Measurements from ENCODE around the gene STRN.
A peak's percentile ranks its signal among the peaks of the same experiment; 100 is the strongest.
"Not testable (repeated sequence)": the region's sequence is repeated elsewhere in the genome, so short reads cannot be mapped to it uniquely, and the experiment has no call there.

Gene STRN

DNA sequence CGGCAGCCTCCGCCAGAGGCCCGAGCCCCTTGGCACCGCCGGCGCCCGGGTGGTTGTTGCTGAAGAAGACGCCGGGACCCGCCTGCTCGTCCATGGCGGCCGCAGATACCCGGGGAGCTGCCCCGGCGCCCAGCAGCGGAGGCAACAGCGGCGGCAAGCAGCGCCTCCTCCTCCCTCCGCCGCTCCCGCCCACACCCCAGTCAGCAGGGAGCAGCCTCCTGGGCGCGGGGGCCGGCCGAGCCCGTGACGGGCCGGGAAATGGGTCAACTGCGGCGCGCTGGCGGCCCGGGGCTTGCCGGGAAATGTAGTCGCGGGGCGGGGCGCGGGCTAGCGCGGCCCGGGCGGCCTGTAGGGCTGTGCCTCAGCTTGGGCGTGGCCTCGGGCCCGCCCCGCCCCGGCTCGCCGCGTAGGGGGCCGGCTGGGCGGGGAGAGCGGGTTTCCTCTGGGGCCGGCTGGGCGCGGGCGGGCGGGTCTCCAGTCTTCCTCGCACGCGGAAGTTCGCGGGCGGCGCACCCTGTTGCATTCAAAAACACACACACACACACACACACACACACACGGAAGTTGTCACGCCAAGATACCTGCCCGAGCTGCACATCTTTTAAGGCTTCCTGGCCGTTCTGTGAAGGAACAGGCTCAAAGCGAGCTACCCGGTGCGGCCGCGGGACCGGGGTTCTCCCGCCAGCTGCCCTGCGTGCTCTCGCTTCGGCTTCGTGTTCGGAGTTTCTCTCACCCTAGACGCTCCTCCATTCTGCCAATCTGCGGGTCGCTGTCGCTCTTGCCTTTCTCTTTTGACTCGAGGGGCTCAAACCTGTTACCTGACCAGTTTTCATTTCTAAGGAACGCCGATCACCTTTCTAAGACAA, at the start of gene STRN:
TSS of gene STRN (minus strand) at position 167 of the 866 bp plus-strand sequence. CDS start at position 94, 73 bp downstream.
- DNase-seq (ENCODE audit: low read depth in 2 of 2), result peak; percentile 92 to 95

DNA sequence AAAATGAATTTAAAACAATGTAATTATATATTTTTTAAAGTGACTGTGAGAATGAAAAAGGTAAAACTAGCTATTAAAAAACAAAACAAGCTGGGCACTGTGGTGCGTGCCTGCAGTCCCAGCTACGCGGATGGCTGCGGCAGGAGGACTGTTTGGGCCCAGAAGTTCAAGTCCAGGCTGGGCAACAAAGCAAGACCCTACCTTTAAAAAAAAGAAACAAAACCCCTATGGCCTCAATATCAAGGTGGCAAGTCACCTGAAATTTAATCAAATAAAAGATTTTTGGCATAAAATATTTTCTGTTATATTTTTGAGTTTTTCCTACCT, 46.9 kb upstream of the STRN start:
- no peak for DNase-seq (ENCODE audit: low read depth in 2 of 2)

DNA sequence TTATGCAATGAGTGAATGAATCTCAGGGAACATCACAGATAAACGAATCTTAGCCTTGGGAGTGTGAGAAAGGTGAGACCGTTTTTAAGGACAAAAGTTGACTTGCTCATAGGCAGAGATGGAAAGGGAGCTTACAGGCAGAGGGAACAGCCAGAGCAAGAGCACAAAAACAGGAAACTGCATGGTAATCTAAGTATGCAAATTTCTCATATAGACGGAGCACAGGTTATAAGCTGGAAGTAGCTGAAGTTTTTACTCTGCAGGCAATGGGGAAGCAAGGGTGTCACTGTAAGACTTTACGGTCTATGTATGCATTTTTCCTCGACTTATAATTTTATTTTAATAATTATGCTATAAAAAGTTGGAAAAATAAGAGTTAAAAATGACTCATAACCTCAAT, 44.8 kb upstream of the STRN start:
- DNase-seq (ENCODE audit: low read depth in 2 of 2), result no peak

- DNase-seq (ENCODE audit: low read depth in 2 of 2), result no peak
Observed at GRCh38 chr2:37005118-37005868, 39.0 kb upstream of the STRN start.

- no peak for DNase-seq (ENCODE audit: low read depth in 2 of 2)
Observed at GRCh38 chr2:37000988-37001556, 34.7 kb upstream of the STRN start.

- DNase-seq (ENCODE audit: low read depth in 2 of 2), result no peak
Observed at GRCh38 chr2:37000318-37000717, 34.0 kb upstream of the STRN start.

- not testable (repeated sequence) for DNase-seq (ENCODE audit: low read depth in 2 of 2)
Observed at GRCh38 chr2:36999416-36999815, 33.1 kb upstream of the STRN start.

GRCh38 chr2:36993841-36994620, 27.7 kb upstream of the STRN start:
- DNase-seq (ENCODE audit: low read depth in 2 of 2), result no peak

- DNase-seq (ENCODE audit: low read depth in 2 of 2), result no peak
Observed at GRCh38 chr2:36988008-36988407, 21.7 kb upstream of the STRN start.

GRCh38 chr2:36982467-36982866, 16.1 kb upstream of the STRN start:
- no peak for DNase-seq (ENCODE audit: low read depth in 2 of 2)

DNA sequence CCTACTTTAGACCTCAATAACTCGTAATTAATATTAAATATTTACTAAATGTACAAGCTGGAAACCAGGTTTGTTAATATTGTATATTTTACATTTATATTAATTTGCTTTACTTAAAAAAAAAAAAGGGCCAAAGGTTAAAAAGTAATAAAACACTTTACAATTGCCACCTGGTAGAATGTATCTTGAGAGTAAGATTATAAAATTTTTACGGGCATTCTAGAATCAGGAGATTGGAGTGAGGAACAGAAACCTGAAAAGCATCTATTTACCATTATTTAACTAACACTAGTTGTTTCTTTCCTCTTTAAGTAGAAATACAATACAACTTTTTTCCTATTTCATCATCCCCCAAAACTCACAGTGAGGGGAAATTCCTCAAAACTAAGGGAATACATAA, 15.6 kb upstream of the STRN start:
- no peak for DNase-seq (ENCODE audit: low read depth in 2 of 2)

DNA sequence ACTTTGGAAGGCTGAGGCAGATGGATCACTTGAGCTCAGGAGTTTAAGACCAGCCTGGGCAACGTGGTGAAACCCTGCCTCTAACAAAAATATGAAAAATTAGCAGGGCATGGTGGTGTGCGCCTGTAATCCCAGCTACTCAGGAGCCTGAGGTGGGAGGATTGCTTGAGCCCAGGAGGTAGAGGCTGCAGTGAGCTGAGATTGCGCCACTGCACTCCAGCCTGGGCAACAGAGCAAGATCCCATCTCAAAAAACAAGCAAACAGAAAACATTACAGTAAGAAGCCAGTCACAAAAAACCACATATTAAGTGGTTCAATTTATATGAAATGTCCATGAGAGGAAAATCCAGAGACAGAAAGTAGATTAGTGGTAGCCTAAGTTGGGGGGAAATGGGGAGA, 12.7 kb upstream of the STRN start:
- not testable (repeated sequence) for DNase-seq (ENCODE audit: low read depth in 2 of 2)

DNA sequence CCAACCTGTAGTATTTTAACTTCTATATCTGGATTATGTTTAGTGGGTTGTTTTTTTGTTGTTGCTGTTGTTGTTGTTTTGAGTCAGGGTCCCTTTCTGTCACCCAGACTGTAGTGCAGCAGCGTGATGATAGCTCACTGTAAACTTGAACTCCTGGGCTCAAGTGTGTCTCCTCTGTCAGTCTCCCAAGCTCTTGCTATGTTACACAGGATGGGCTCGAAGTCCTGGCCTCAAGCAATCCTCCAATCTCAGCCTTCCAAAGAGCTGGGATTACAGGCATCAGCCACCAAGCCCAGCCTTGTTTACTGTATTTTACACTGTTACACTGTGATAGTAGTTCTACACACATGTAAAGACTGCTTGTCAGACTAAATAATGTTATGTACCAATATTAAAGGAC, 9.7 kb upstream of the STRN start:
- DNase-seq (ENCODE audit: low read depth in 2 of 2), result no peak

DNA sequence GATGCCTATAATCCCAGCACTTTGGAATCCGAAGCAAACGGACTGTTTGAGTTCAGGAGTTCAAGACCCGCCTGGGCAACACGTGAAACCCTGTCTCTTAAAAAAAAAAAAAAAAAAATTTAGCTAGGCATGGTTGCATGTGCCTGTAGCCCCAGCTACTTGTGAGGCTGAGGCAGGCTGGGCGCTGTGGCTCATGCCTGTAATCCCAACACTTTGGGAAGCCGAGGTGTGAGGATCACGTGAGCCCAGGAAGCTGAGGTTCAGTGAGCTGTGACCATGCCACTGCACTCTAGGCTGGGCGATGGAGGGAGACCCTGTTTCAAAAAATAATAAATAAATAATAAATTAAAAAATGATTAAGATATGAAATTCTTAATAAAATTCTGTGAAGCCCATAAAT, 9.0 kb upstream of the STRN start:
- no peak for DNase-seq (ENCODE audit: low read depth in 2 of 2)

DNA sequence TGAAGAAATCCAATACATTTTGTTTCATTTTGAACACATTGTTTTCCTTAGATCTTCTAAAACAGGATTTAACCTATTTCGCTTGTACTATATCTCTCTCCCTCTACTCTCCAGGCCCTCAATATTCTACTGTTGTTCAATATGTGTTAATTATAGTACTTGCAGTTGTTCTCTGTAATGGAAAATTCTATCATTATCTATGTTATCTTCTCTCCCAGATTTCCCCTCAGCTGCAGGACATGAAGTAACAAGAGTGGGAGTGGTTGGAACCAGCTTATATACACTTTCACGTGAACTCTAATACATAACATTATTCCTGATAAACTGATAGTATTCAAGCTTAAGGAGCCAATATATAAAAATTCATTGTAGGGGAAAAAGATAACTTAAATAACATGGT, 7.0 kb upstream of the STRN start:
- DNase-seq (ENCODE audit: low read depth in 2 of 2), result no peak

GRCh38 chr2:36971990-36972389, 5.7 kb upstream of the STRN start:
- DNase-seq (ENCODE audit: low read depth in 2 of 2), result no peak

GRCh38 chr2:36967236-36967876, 1.0 kb upstream of the STRN start:
- no peak for DNase-seq (ENCODE audit: low read depth in 2 of 2)

DNA sequence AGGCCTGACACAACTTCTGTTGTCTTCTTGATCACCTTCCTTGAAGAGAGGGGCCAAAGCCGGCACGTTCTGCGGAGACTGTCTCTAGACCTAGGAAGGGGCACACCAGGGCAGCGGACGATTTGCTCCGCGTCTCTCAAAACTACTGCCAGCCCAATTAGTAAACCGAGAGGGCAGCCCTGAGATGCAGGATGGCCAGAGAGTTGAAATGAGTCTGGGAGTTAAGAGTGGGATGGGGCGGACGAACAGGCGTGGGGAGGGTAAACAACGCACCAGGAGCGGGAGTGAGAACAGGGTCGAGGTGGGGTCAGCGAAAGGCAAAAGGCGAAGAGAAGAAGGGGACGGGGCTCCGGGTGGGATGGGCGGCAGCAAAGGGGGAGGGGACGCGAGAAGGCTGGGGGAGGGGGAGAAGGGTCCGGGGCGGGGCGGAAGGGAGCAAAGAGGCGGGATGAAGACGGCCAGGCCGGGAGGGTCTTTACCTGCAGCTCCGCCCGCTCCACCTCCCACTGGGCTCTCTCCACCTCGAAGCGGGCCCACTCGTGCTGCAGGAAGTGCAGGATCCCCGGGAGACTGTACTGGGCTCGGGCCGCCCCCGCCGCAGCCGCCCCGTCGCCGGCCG, 476 bp downstream of the STRN start:
- peak; percentile 4 to 7 for DNase-seq (ENCODE audit: low read depth in 2 of 2)

DNA sequence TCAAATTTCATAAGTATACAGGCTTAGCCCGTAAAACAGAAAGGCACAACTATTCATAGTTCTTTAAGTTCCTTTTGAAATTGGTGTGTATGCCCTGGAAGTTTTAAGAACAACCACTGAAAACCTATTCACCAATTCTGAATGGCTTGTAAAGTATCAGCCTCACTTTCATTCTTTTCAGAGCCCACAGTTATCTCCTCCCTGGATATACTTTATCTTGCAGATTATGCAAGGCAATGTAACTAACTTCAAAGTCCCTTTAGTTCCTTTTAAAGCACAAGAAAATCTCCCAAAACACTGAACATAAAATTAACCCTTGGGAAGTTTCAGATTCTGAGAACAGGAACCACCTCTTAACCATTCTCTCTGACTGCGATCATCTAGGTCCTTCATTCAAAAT, 1.1 kb downstream of the STRN start:
- no peak for DNase-seq (ENCODE audit: low read depth in 2 of 2)

DNA sequence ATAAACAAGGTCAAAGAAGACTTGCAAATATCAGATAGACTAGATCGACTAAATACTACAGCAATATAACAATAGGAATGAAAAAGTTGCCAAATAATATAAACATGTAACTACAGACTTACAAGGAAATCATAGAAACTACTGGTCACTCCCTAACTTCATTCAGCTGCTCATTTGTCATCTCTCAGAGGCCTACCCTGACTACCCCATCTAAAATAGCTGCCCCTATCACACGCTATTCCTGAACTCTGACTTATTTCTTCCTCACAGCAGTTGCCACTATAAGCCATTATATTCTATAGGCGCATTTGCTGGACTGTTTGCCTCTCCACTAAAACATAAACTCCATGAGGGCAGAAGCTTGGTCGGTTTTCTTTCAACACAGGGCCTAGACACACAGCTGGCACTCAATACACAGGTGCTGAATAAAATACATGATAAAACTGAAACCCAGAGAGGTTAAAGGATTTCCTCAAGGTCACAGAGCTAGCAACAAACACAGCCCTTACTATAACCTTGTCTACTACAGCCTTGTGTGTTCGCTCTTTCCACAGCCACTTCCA, 1.8 kb downstream of the STRN start:
- no peak for DNase-seq (ENCODE audit: low read depth in 2 of 2)

- DNase-seq (ENCODE audit: low read depth in 2 of 2), result no peak
Observed at GRCh38 chr2:36963734-36964133, 2.6 kb downstream of the STRN start.

Data from stimulated activated CD8-positive, alpha-beta memory T cell treated with anti-CD3 and anti-CD28 coated beads, Interleukin-7, amount 100 ng/mL, for 1 hour (primary cell).